Measurements from ENCODE around the gene FBLN1. TPM values are rescaled to one million over a fixed set of nuclear protein-coding genes. Genes with fewer than 3 reads are reported as not detected.
"Not testable (repeated sequence)": the region's sequence is repeated elsewhere in the genome, so short reads cannot be mapped to it uniquely, and the experiment has no call there.

Gene FBLN1
- total and polyA plus RNA-seq, 2 donors, result 9.3 to 36.3 TPM

DNA sequence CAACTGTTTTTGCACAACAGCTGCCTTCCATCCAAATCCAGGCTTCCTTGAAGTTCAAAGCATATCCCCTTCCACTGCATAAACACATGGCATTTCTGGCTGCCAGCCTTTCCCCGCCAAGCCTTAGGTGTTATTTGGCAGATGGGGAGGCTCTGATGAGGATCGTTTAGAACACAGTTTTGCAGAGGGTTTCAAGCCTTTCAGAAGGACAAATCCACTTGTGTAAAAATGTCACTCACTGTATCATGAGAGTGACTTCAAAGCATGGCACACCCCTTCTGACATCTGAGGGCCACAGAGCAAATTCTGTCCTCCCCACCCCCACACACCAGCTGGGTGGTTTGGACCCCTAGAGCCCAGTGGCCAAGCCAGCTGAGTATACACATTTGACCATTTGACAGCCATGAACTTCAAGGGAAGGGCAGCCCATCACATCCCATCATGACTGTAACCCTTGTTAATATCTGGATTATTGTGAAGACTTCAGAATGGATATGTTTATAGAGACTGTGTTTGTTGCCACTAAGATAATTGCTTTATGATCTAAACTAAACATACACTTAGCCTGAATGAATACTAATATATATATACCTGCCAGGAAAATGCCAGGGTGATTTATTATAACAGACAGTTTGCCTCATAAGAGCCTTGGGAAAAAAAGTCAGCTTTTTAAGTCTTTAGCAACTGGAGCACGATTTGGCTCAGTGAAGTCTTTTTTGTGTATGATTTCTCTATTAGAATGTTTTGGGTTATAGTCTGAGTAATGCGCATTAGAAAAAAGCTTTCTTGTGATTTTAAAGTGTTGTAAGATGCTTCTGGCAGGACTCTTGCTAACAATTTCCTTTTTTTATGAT is 31.9 kb downstream of the FBLN1 start:
- peak overlapping the region in 1 of 2 donors; percentile 49 for H3K27ac ChIP-seq (ENCODE audit: low read depth in 1 of 2, low read length in 1 of 2)
- peaks cover 0 to 3% of the 10 kb centered on the region in 2 donors for H3K36me3 ChIP-seq (ENCODE audit: control insufficient read depth in 2 of 2, insufficient read depth in 2 of 2, low read length in 1 of 2)
- DNase-seq (ENCODE audit: low read depth in 6 of 9, low spot score in 9 of 9), result no peak
- no peaks in the 10 kb centered on the region for H3K27me3 ChIP-seq (ENCODE audit: control insufficient read depth in 2 of 2, insufficient read depth in 1 of 2, low read length in 1 of 2)
- no peaks in the 10 kb centered on the region for H3K9me3 ChIP-seq (ENCODE audit: control insufficient read depth in 2 of 2, insufficient read depth in 1 of 2, low read length in 1 of 2)
- WGBS, result 91% methylated on average over 4 of the region's 4 CpGs
- no peak overlapping the region for H3K4me3 ChIP-seq (ENCODE audit: low read length in 2 of 2)
- peaks cover 0 to 33% of the 10 kb centered on the region in 2 donors for H3K4me1 ChIP-seq (ENCODE audit: control insufficient read depth in 2 of 2, insufficient read depth in 2 of 2, low read length in 2 of 2)

DNA sequence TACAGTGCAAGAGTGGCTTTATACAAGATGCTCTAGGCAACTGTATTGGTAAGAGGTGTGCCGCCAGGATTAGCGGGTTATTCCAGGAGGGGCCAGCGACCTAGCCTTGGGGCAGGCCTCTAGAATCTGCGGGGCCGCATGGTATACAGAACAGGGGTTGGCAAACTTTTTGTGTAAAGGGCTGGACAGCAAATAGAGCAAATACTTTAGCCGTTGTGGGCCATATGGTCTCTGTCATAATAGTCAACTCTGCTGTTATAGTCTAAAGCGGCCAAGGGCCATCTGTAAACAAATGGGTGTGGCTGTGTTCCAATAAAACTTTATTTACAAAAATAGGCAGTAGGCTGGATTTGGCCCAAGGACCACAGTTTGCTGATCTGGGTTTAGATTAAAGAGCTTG is 32.6 kb downstream of the FBLN1 start:
- no peak for DNase-seq (ENCODE audit: low read depth in 6 of 9, low spot score in 9 of 9)
- Histone ChIP-seq H3K36me3 (ENCODE audit: control insufficient read depth in 2 of 2, insufficient read depth in 2 of 2, low read length in 1 of 2) (peaks cover 0 to 3% of the 10 kb centered on the region in 2 donors), H3K9me3 (ENCODE audit: control insufficient read depth in 2 of 2, insufficient read depth in 1 of 2, low read length in 1 of 2) (no peaks in the 10 kb centered on the region), H3K4me3 (ENCODE audit: low read length in 2 of 2) (no peak overlapping the region), H3K4me1 (ENCODE audit: control insufficient read depth in 2 of 2, insufficient read depth in 2 of 2, low read length in 2 of 2) (peaks cover 0 to 33% of the 10 kb centered on the region in 2 donors), H3K27ac (ENCODE audit: low read depth in 1 of 2, low read length in 1 of 2) (peak overlapping the region in 1 of 2 donors; percentile 49), H3K27me3 (ENCODE audit: control insufficient read depth in 2 of 2, insufficient read depth in 1 of 2, low read length in 1 of 2) (no peaks in the 10 kb centered on the region)
- 95% methylated on average over 7 of the region's 7 CpGs for WGBS

DNA sequence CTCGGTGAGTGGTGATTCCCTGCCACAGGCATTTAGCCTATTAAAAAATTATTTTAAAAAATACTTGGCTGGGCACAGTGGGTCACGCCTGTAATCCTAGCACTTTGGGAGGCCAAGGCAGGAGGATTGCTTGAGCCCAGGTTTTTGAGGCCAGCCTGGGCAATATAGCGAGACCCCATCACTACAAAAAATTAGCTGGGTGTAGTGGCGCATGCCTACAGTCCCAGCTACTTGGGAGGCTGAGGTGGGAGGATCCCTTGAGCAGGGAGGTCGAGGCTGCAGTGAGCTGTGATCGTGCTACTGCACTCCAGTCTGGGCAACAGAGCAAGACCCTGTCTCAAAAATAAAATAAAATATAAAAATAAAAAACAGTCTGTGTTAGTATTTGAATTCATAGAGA is 33.2 kb downstream of the FBLN1 start:
- H3K27ac ChIP-seq (ENCODE audit: low read depth in 1 of 2, low read length in 1 of 2); H3K27me3 ChIP-seq (ENCODE audit: control insufficient read depth in 2 of 2, insufficient read depth in 1 of 2, low read length in 1 of 2); DNase-seq (ENCODE audit: low read depth in 6 of 9, low spot score in 9 of 9); H3K9me3 ChIP-seq (ENCODE audit: control insufficient read depth in 2 of 2, insufficient read depth in 1 of 2, low read length in 1 of 2); H3K4me3 ChIP-seq (ENCODE audit: low read length in 2 of 2); H3K36me3 ChIP-seq (ENCODE audit: control insufficient read depth in 2 of 2, insufficient read depth in 2 of 2, low read length in 1 of 2): not testable (repeated sequence)
- peaks cover 0 to 33% of the 10 kb centered on the region in 2 donors for H3K4me1 ChIP-seq (ENCODE audit: control insufficient read depth in 2 of 2, insufficient read depth in 2 of 2, low read length in 2 of 2)
- 92% methylated on average over 6 of the region's 6 CpGs for WGBS

DNA sequence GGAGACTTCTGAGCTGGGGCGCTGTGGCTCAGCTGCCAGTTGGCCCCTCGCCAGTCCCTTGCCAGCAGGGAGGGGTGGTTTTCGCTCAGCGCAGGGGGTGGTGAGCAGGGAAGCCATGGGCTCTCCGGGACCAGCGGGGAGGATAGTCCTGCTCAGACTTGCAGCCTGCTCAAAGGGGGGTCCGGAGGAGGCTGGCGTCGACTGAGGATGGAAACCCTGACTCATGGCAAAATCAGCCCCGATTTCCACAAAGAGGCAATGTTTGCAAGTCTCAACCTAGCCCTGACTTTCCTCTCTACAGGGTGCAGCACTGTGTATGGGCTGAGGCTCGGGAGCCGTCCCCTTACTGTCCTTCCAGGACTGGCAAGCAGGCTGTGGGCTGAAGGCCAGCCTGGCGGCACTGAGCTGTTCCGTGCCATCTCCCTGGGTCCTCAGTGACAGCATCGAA is 35.1 kb downstream of the FBLN1 start:
- Histone ChIP-seq H3K27ac (ENCODE audit: low read depth in 1 of 2, low read length in 1 of 2) (peak overlapping the region; percentile 21 to 78), H3K9me3 (ENCODE audit: control insufficient read depth in 2 of 2, insufficient read depth in 1 of 2, low read length in 1 of 2) (no peaks in the 10 kb centered on the region), H3K27me3 (ENCODE audit: control insufficient read depth in 2 of 2, insufficient read depth in 1 of 2, low read length in 1 of 2) (no peaks in the 10 kb centered on the region), H3K4me1 (ENCODE audit: control insufficient read depth in 2 of 2, insufficient read depth in 2 of 2, low read length in 2 of 2) (peaks cover 0 to 17% of the 10 kb centered on the region in 2 donors), H3K4me3 (ENCODE audit: low read length in 2 of 2) (no peak overlapping the region), H3K36me3 (ENCODE audit: control insufficient read depth in 2 of 2, insufficient read depth in 2 of 2, low read length in 1 of 2) (no peaks in the 10 kb centered on the region)
- DNase-seq (ENCODE audit: low read depth in 6 of 9, low spot score in 9 of 9), result peak in 4 of 9 donors; percentile 6 to 30 (median 18)
- WGBS, result 85% methylated on average over 15 of the region's 15 CpGs

DNA sequence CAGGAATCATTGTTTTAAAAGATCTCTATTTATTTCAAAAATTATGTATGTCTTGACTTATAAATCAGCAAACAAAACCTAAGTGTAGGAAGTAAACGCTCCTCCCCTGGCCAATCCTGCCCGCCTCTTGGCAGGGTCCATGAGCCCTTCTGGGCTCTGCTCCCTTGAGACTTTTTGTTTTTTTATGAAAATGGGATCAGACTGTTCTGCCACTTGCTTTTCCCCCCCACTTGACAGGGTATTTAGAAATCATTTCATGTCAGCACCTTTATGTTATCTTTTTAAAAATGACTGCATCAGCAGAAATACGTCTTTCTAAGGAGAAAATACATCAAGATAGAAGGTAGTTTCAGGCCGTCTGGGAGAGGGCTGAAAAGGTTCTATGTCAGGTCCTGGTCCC is 35.6 kb downstream of the FBLN1 start:
- H3K27me3 ChIP-seq (ENCODE audit: control insufficient read depth in 2 of 2, insufficient read depth in 1 of 2, low read length in 1 of 2), result no peaks in the 10 kb centered on the region
- H3K9me3 ChIP-seq (ENCODE audit: control insufficient read depth in 2 of 2, insufficient read depth in 1 of 2, low read length in 1 of 2), result no peaks in the 10 kb centered on the region
- H3K4me3 ChIP-seq (ENCODE audit: low read length in 2 of 2), result no peak overlapping the region
- WGBS, result 90% methylated on average over 4 of the region's 4 CpGs
- no peaks in the 10 kb centered on the region for H3K36me3 ChIP-seq (ENCODE audit: control insufficient read depth in 2 of 2, insufficient read depth in 2 of 2, low read length in 1 of 2)
- H3K27ac ChIP-seq (ENCODE audit: low read depth in 1 of 2, low read length in 1 of 2), result peak overlapping the region; percentile 21 to 78
- no peak for DNase-seq (ENCODE audit: low read depth in 6 of 9, low spot score in 9 of 9)
- H3K4me1 ChIP-seq (ENCODE audit: control insufficient read depth in 2 of 2, insufficient read depth in 2 of 2, low read length in 2 of 2), result peaks cover 0 to 14% of the 10 kb centered on the region in 2 donors

DNA sequence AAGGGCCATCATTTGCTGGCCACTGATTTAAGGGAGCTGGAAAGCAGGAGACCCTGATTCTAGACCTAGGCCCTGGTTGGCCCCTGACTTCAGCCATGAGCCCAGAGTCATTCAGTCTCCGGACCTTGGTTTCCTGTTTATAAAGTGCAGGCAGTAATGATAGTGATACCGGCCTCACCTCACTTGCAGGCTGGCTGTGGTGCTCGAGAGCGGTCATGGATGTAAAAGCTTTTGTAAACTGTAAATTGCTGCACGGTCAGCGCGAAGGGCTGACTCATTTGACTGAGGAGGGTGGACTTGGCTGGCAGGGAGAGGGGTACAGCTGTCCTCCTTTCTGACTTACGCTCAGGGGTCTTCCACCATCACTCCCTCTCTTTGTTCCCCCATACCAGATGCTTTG is 37.4 kb downstream of the FBLN1 start:
- Histone ChIP-seq H3K4me3 (ENCODE audit: low read length in 2 of 2) (no peak overlapping the region), H3K9me3 (ENCODE audit: control insufficient read depth in 2 of 2, insufficient read depth in 1 of 2, low read length in 1 of 2) (no peaks in the 10 kb centered on the region), H3K4me1 (ENCODE audit: control insufficient read depth in 2 of 2, insufficient read depth in 2 of 2, low read length in 2 of 2) (peaks cover 0 to 12% of the 10 kb centered on the region in 2 donors), H3K27ac (ENCODE audit: low read depth in 1 of 2, low read length in 1 of 2) (no peak overlapping the region), H3K36me3 (ENCODE audit: control insufficient read depth in 2 of 2, insufficient read depth in 2 of 2, low read length in 1 of 2) (no peaks in the 10 kb centered on the region), H3K27me3 (ENCODE audit: control insufficient read depth in 2 of 2, insufficient read depth in 1 of 2, low read length in 1 of 2) (no peaks in the 10 kb centered on the region)
- WGBS, result 92% methylated on average over 8 of the region's 8 CpGs
- no peak for DNase-seq (ENCODE audit: low read depth in 6 of 9, low spot score in 9 of 9)

DNA sequence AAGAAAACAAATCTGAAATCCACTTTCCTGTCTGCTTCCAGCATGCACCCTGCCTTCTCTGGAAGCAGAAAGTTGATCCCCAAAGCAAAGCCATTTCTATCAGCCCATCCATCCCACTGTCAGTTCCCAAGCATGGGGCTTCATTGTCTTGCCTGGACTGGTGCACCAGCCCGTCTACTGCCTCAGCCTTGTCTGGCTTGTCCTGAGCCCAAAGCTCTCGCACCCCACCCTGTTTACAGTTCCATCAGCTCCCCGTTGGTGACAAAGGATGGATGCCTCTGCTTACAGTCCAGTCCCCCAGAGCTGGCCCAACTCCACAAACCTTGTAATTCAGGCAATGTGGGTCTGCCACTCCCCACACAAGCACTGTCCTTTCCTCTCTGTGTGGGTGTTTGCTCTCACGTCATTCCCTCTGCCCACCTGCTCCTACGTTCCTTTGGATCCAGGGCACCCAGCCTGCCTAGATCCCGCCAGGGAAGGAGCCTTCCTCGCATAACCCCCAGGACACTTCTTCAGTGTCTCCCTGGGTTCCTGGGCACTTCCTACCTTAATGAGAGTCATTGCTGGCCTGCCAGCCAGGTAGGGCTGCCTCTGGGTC is 38.8 kb downstream of the FBLN1 start:
- 94% methylated on average over 7 of the region's 7 CpGs for WGBS
- DNase-seq (ENCODE audit: low read depth in 6 of 9, low spot score in 9 of 9), result no peak
- Histone ChIP-seq H3K4me1 (ENCODE audit: control insufficient read depth in 2 of 2, insufficient read depth in 2 of 2, low read length in 2 of 2) (peaks cover 0 to 12% of the 10 kb centered on the region in 2 donors), H3K27ac (ENCODE audit: low read depth in 1 of 2, low read length in 1 of 2) (no peak overlapping the region), H3K36me3 (ENCODE audit: control insufficient read depth in 2 of 2, insufficient read depth in 2 of 2, low read length in 1 of 2) (no peaks in the 10 kb centered on the region), H3K27me3 (ENCODE audit: control insufficient read depth in 2 of 2, insufficient read depth in 1 of 2, low read length in 1 of 2) (no peaks in the 10 kb centered on the region), H3K9me3 (ENCODE audit: control insufficient read depth in 2 of 2, insufficient read depth in 1 of 2, low read length in 1 of 2) (no peaks in the 10 kb centered on the region), H3K4me3 (ENCODE audit: low read length in 2 of 2) (no peak overlapping the region)

DNA sequence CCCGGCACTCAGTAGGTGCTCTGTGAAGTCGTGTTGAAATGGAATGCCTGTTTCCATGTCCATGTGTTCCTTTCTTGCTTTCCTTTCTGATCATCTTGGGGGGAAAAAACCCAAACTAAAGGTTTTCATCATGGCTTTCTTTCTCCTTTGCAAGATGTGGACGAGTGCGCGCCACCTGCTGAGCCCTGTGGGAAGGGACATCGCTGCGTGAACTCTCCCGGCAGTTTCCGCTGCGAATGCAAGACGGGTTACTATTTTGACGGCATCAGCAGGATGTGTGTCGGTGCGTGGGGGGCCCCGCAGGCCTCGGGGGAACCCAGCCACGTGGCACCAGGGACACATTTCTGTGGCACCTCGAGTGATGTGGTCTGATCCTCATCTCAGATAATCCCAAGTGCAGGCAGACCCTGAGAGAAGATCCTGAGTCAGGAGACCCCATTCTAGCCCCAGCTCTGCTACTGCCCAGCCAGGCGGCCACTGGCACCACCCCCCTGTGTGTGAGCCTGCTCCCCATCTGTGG is 39.4 kb downstream of the FBLN1 start:
- WGBS, result 95% methylated on average over 19 of the region's 19 CpGs
- Histone ChIP-seq H3K4me3 (ENCODE audit: low read length in 2 of 2) (no peak overlapping the region), H3K9me3 (ENCODE audit: control insufficient read depth in 2 of 2, insufficient read depth in 1 of 2, low read length in 1 of 2) (no peaks in the 10 kb centered on the region), H3K27me3 (ENCODE audit: control insufficient read depth in 2 of 2, insufficient read depth in 1 of 2, low read length in 1 of 2) (no peaks in the 10 kb centered on the region), H3K27ac (ENCODE audit: low read depth in 1 of 2, low read length in 1 of 2) (no peak overlapping the region), H3K36me3 (ENCODE audit: control insufficient read depth in 2 of 2, insufficient read depth in 2 of 2, low read length in 1 of 2) (peaks cover 0 to 2% of the 10 kb centered on the region in 2 donors), H3K4me1 (ENCODE audit: control insufficient read depth in 2 of 2, insufficient read depth in 2 of 2, low read length in 2 of 2) (peaks cover 0 to 9% of the 10 kb centered on the region in 2 donors)
- no peak for DNase-seq (ENCODE audit: low read depth in 6 of 9, low spot score in 9 of 9)

DNA sequence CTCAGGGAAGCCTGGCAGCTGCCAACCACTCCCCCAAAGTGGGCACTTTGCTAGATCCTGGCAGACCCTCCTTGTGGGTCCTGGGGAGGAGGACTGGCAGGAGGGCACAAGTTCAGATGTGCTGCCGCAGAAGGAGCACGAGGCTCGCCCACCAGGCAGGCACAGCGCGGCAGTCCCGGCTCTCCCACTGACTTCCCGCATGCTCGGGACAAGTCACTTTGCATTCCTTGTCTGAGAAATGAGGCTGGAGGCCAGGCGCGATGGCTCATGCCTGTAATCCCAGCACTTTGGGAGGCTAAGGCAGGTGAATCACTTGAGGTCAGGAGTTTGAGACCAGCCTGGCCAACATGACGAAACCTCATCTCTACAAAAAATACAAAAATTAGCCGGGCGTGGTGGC is 40.1 kb downstream of the FBLN1 start:
- H3K27ac ChIP-seq (ENCODE audit: low read depth in 1 of 2, low read length in 1 of 2); H3K9me3 ChIP-seq (ENCODE audit: control insufficient read depth in 2 of 2, insufficient read depth in 1 of 2, low read length in 1 of 2); DNase-seq (ENCODE audit: low read depth in 6 of 9, low spot score in 9 of 9); H3K4me1 ChIP-seq (ENCODE audit: control insufficient read depth in 2 of 2, insufficient read depth in 2 of 2, low read length in 2 of 2); H3K36me3 ChIP-seq (ENCODE audit: control insufficient read depth in 2 of 2, insufficient read depth in 2 of 2, low read length in 1 of 2); H3K27me3 ChIP-seq (ENCODE audit: control insufficient read depth in 2 of 2, insufficient read depth in 1 of 2, low read length in 1 of 2); H3K4me3 ChIP-seq (ENCODE audit: low read length in 2 of 2): not testable (repeated sequence)
- whole genome bisulfite sequencing, result 93% methylated on average over 13 of the region's 13 CpGs
